ENCODE measurements around the gene FBXL20.
A peak's percentile ranks its signal among the peaks of the same experiment; 100 is the strongest.

Gene FBXL20

GRCh38 chr17:39223907-39224777, 177.3 kb downstream of the FBXL20 start:
- Histone ChIP-seq H3K9me3 (ENCODE audit: control insufficient read depth, insufficient read depth, low read depth, low read length) (no peaks in the 10 kb centered on the region), H3K27ac (ENCODE audit: extremely low read depth, low read depth, low read length) (no peak overlapping the region), H3K4me3 (ENCODE audit: low read depth, low read length) (no peak overlapping the region), H3K36me3 (ENCODE audit: control insufficient read depth in 2 of 2, insufficient read depth in 1 of 2, low read length in 2 of 2) (no peaks in the 10 kb centered on the region), H3K4me1 (ENCODE audit: control insufficient read depth, insufficient read depth, low read length) (peaks cover 3% of the 10 kb centered on the region; the same call in 1 of the 2 replicates)
- TF ChIP-seq ZNF341 (tag by site-specific recombination; IDR thresholded peaks at IDR 0.05; ENCODE audit: low read depth) (0 out of 2 replicates have a peak, but pooled peaks have one; percentile 19), SP2 (tag by site-specific recombination; IDR thresholded peaks at IDR 0.05) (0 out of 2 replicates have a peak, but pooled peaks have one; percentile 5), KLF1 (tag by site-specific recombination; IDR thresholded peaks at IDR 0.05) (peak; percentile 76), IKZF3 (tag by site-specific recombination; IDR thresholded peaks at IDR 0.05) (peak; percentile 54; the same call in 1 of the 2 replicates), ZNF23 (tag by site-specific recombination; IDR thresholded peaks at IDR 0.05; ENCODE audit: borderline replicate concordance) (no peak), WT1 (tag by site-specific recombination; IDR thresholded peaks at IDR 0.05) (peak; percentile 56; the same call in 1 of the 2 replicates), ZSCAN30 (tag by site-specific recombination; IDR thresholded peaks at IDR 0.05) (no peak)
- ChIA-PET POLR2A (no interaction called here), CTCF (interaction anchor here (1.0 to 3.2 kb wide), 7 partner anchors 8 to 21 kb away, joined by 3 to 32 read pairs (median 8); no protein-coding TSS in a partner anchor)

GRCh38 chr17:39222866-39223834, 178.3 kb downstream of the FBXL20 start:
- H3K36me3 ChIP-seq (ENCODE audit: control insufficient read depth in 2 of 2, insufficient read depth in 1 of 2, low read length in 2 of 2): no peaks in the 10 kb centered on the region
- no peak overlapping the region for H3K4me3 ChIP-seq (ENCODE audit: low read depth, low read length)
- ChIA-PET CTCF (interaction anchor here (0.5 to 3.2 kb wide), 10 partner anchors 9 to 353 kb away, joined by 3 to 32 read pairs (median 4); partner anchors contain the start of gene LASP1), POLR2A (interaction anchor here (0.5 to 1.1 kb wide), 4 partner anchors 9 to 709 kb away, joined by 4 to 10 read pairs (median 5); no protein-coding TSS in a partner anchor)
- no peaks in the 10 kb centered on the region for H3K9me3 ChIP-seq (ENCODE audit: control insufficient read depth, insufficient read depth, low read depth, low read length)
- H3K4me1 ChIP-seq (ENCODE audit: control insufficient read depth, insufficient read depth, low read length): peaks cover 3% of the 10 kb centered on the region; the same call in 1 of the 2 replicates
- H3K27ac ChIP-seq (ENCODE audit: extremely low read depth, low read depth, low read length): no peak overlapping the region
- no peak for TF ChIP-seq ZBTB10 (tag by site-specific recombination; IDR thresholded peaks at IDR 0.05)
- TF ChIP-seq GLI2 (tag by site-specific recombination; IDR thresholded peaks at IDR 0.05; ENCODE audit: borderline replicate concordance, low read depth): no peak
- TF ChIP-seq ZBTB49 (tag by site-specific recombination; IDR thresholded peaks at IDR 0.05; ENCODE audit: low read depth): no peak
- TF ChIP-seq GLIS2 (tag by site-specific recombination; IDR thresholded peaks at IDR 0.05): peak; percentile 29; the same call in 1 of the 2 replicates
- peak; percentile 78 for TF ChIP-seq GLIS1 (tag by site-specific recombination; IDR thresholded peaks at IDR 0.05)
- no peak for TF ChIP-seq ZNF768 (tag by site-specific recombination; IDR thresholded peaks at IDR 0.05)
- TF ChIP-seq ZNF473 (tag by site-specific recombination; IDR thresholded peaks at IDR 0.05): no peak
- no peak for TF ChIP-seq ZNF560 (tag by site-specific recombination; IDR thresholded peaks at IDR 0.05; ENCODE audit: borderline replicate concordance)
- no peak for TF ChIP-seq ZNF19 (tag by site-specific recombination; IDR thresholded peaks at IDR 0.05; ENCODE audit: low read depth)
- no peak for TF ChIP-seq ZNF391 (tag by site-specific recombination; IDR thresholded peaks at IDR 0.05; ENCODE audit: borderline replicate concordance, low read depth)
- TF ChIP-seq SP3 (tag by site-specific recombination; IDR thresholded peaks at IDR 0.05): peak; percentile 38; the same call in 1 of the 2 replicates
- TF ChIP-seq REST (tag by site-specific recombination; IDR thresholded peaks at IDR 0.05): no peak
- TF ChIP-seq EGR2 (tag by site-specific recombination; IDR thresholded peaks at IDR 0.05; ENCODE audit: low read depth): peak; percentile 75
- TF ChIP-seq ZNF549 (tag by site-specific recombination; IDR thresholded peaks at IDR 0.05): no peak
- no peak for TF ChIP-seq ZNF558 (tag by site-specific recombination; IDR thresholded peaks at IDR 0.05)
- TF ChIP-seq SCRT2 (tag by site-specific recombination; IDR thresholded peaks at IDR 0.05): no peak

Measured in HEK293 (cell line).